Esophagus muscularis mucosa (tissue), 4 donors: ENCODE data around the gene SRRM3.

Experiments used
- EP300 ChIP-seq: sonication (generic); formaldehyde crosslinking; IDR thresholded peaks from one replicate; pipeline ENCODE4 v1.6.1; 2017; ENCODE audit warnings: antibody characterized with exemption
- POLR2A ChIP-seq: fragments of 450-650 bp; IDR thresholded peaks from one replicate; pipeline ENCODE4 v1.6.1; 2017; ENCODE audit warnings: antibody characterized with exemption, moderate library complexity, mild to moderate bottlenecking, low read depth
- TF ChIP-seq, protein P1 (sequence below), 3 experiments: fragments of 200-600 bp in 2 of 3; fragments of 450-650 bp in 1 of 3; sonication (generic) in 2 of 3; IDR thresholded peaks; one replicate each; pipeline ENCODE4 v1.5.1; 2017 to 2019; ENCODE audit warnings: antibody characterized with exemption in 3 of 3, mild to moderate bottlenecking in 2 of 3, moderate library complexity in 1 of 3

DNA sequence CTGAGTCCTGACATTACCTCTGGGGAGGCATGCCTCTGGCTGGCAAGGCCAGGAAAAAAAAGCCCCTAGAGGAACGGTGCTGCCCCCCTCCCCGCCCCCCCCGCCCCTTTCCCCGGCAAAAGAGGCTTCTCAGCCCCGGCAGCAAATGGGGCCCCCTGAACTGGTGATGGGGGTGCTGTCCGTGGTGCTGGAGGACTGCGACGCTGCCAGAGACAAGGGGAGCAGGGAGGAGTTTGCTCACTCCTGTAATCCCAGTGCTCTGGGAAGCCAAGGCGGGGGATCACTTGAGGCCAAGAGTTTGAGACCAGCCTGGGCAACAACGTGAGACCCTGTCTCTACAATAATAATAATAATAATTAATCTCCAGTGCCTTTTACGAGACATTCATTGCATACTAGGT lies 23.7 kb downstream of the SRRM3 start:
- no peak for TF ChIP-seq POLR2A
- no peak for TF ChIP-seq EP300
- TF ChIP-seq, protein P1, sequence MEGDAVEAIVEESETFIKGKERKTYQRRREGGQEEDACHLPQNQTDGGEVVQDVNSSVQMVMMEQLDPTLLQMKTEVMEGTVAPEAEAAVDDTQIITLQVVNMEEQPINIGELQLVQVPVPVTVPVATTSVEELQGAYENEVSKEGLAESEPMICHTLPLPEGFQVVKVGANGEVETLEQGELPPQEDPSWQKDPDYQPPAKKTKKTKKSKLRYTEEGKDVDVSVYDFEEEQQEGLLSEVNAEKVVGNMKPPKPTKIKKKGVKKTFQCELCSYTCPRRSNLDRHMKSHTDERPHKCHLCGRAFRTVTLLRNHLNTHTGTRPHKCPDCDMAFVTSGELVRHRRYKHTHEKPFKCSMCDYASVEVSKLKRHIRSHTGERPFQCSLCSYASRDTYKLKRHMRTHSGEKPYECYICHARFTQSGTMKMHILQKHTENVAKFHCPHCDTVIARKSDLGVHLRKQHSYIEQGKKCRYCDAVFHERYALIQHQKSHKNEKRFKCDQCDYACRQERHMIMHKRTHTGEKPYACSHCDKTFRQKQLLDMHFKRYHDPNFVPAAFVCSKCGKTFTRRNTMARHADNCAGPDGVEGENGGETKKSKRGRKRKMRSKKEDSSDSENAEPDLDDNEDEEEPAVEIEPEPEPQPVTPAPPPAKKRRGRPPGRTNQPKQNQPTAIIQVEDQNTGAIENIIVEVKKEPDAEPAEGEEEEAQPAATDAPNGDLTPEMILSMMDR (IDR thresholded peaks at IDR 0.05) = no peak
